GM12891 (cell line): Measurements from ENCODE around the gene MS4A4E.

ENCODE experiments used
- POLR2A ChIP-seq: IDR thresholded peaks from 2 replicates; pipeline ENCODE4 v1.6.1; 2011; ENCODE audit warnings: low read depth, low read length, control low read depth
- POLR2AphosphoS5 ChIP-seq: IDR thresholded peaks from 2 replicates; pipeline ENCODE4 v1.6.1; 2011; ENCODE audit warnings: low read depth, low read length, control low read depth

DNA sequence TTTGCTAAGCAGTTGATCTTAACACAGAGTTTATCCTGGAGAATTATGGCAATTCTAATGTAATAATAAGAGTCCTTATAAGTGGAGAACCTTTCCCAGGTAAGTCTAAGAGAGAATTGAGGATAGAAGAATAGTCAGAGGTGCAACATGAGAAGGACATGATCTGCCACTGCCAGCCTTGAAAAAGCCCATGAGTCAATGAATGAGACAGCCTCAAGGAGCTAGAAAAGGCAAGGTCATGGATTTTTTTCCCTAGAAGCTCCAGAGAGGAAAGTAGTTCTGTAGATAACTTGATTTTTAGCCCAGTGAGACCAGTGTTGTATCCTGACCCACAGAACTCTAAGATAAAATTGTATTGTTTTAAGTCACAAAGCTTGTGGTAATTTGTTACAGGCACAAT, 77.0 kb downstream of the MS4A4E start:
- TF ChIP-seq POLR2A (no peak), POLR2AphosphoS5 (no peak)
